Transverse colon (tissue), 4 donors: Measurements from ENCODE around the gene IRGQ. TPM values are rescaled to one million over a fixed set of nuclear protein-coding genes. Genes with fewer than 3 reads are reported as not detected.
"Not testable (repeated sequence)": the region's sequence is repeated elsewhere in the genome, so short reads cannot be mapped to it uniquely, and the experiment has no call there.

Source experiments
- DNase-seq: peaks from one replicate; pipeline ENCODE4 v3.0.0-alpha.2; 2019
- H3K27ac ChIP-seq, 4 donors: fragments of 200-600 bp; sonication (generic); 2 replicates each; pipeline ENCODE4 v1.5.1; 2016 to 2018; ENCODE audit warnings: inconsistent platforms in 4 of 4
- H3K27me3 ChIP-seq: fragments of 200-600 bp; sonication (generic); 2 replicates; pipeline ENCODE4 v1.5.1; 2017; ENCODE audit warnings: inconsistent platforms
- H3K36me3 ChIP-seq, 4 donors: fragments of 200-600 bp; sonication (generic); 2 replicates each; pipeline ENCODE4 v1.5.1; 2017 to 2019; ENCODE audit warnings: inconsistent platforms in 4 of 4
- H3K4me1 ChIP-seq, 4 donors: fragments of 200-600 bp; sonication (generic); 2 replicates each; pipeline ENCODE4 v1.5.1; 2017 to 2020; ENCODE audit warnings: inconsistent platforms in 4 of 4
- H3K4me3 ChIP-seq, 4 donors: fragments of 200-600 bp; sonication (generic); 1 replicate in 1 of 4; 2 replicates in 3 of 4; pipeline versions ENCODE4 v1.5.1 to v1.6.1; 2017 to 2019; ENCODE audit warnings: inconsistent platforms in 4 of 4
- H3K9me3 ChIP-seq, 2 donors: fragments of 200-600 bp; sonication (generic); 2 replicates each; pipeline ENCODE4 v1.5.1; 2017 to 2019; ENCODE audit warnings: inconsistent platforms in 2 of 2
- CTCF ChIP-seq, 5 experiments: fragments of 200-600 bp in 3 of 5; fragments of 450-650 bp in 2 of 5; sonication (generic) in 3 of 5; IDR thresholded peaks; 1 replicate in 2 of 5; 2 replicates in 3 of 5; pipeline ENCODE4 v1.5.1; 2016 to 2017; ENCODE audit warnings: antibody characterized with exemption in 5 of 5, inconsistent platforms in 3 of 5, mild to moderate bottlenecking in 2 of 5, moderate library complexity in 1 of 5
- EP300 ChIP-seq: sonication (generic); formaldehyde crosslinking; IDR thresholded peaks from one replicate; pipeline ENCODE4 v1.6.1; 2017; ENCODE audit warnings: antibody characterized with exemption, low read depth
- POLR2A ChIP-seq: fragments of 450-650 bp; IDR thresholded peaks from one replicate; pipeline ENCODE4 v1.6.1; 2016; ENCODE audit warnings: antibody characterized with exemption, mild to moderate bottlenecking, moderate library complexity
- POLR2AphosphoS5 ChIP-seq, 3 donors: sonication (generic); formaldehyde crosslinking; IDR thresholded peaks; one replicate each; pipeline ENCODE4 v1.6.1; 2016; ENCODE audit warnings: antibody characterized with exemption in 3 of 3
- WGBS, 2 donors: methylation state at CpG; one replicate each; pipeline ENCODE4 v1.1.5; 2018; ENCODE audit warnings: low coverage in 1 of 2; 5-methylcytosine and 5-hydroxymethylcytosine counted together
- in situ Hi-C, 4 donors: fragments of 200-750 bp; cut with MboI; loops; one replicate each; pipeline versions ENCODE4 v1.15.0 to v1.15.1; 2017; ENCODE audit warnings: low sequenced_read_pairs in 3 of 4, low pct_ligation_motif_present in 1 of 4, low pct_unique_long_range_greater_than_20kb in 1 of 4
- intact Hi-C: fragments of 100-400 bp; cut with DNase I; formaldehyde crosslinking; loops from one replicate; pipeline ENCODE4 v1.15.1; 2023; ENCODE audit warnings: low total_unique reads
- total RNA-seq, 4 donors: library from RNA; depleted of rRNA; stranded (reverse); fragments of >200 nt; gene quantifications; one replicate each; pipeline ENCODE4 v1.1.0, GENCODE V29; 2016

Gene IRGQ
- total RNA-seq, 4 donors from 2014 or later, result 15.7 to 32.5 (median 24.7) TPM

- H3K4me3 ChIP-seq, result no peak overlapping the region
- DNase-seq, result no peak
- no peak for TF ChIP-seq CTCF (IDR thresholded peaks at IDR 0.05)
- TF ChIP-seq POLR2AphosphoS5 (IDR thresholded peaks at IDR 0.05), result no peak
- TF ChIP-seq POLR2A, result no peak
- TF ChIP-seq EP300, result no peak
- H3K27me3 ChIP-seq, result no peaks in the 10 kb centered on the region
- H3K27ac ChIP-seq, result no peak overlapping the region
- in situ Hi-C loops (no loop called here), intact Hi-C loops (no loop called here)
- H3K9me3 ChIP-seq, result no peaks in the 10 kb centered on the region
- H3K4me1 ChIP-seq, result peaks cover 5 to 12% (median 7%) of the 10 kb centered on the region in 4 donors
- H3K36me3 ChIP-seq, result peaks cover 0 to 14% (median 6%) of the 10 kb centered on the region in 4 donors
- WGBS, 2 donors, result 87 to 100% methylated on average over 2 to 5 of the region's 5 CpGs
Measured at GRCh38 chr19:43589277-43589676, 6.7 kb downstream of the IRGQ start.

GRCh38 chr19:43587029-43587428, 8.9 kb downstream of the IRGQ start:
- H3K9me3 ChIP-seq, intact Hi-C loops, in situ Hi-C loops, H3K27ac ChIP-seq, H3K4me1 ChIP-seq, H3K4me3 ChIP-seq, DNase-seq, H3K36me3 ChIP-seq, H3K27me3 ChIP-seq: not testable (repeated sequence)
- 93 to 96% methylated on average over 3 of the region's 3 CpGs for WGBS, 2 donors

GRCh38 chr19:43586346-43586745, 9.6 kb downstream of the IRGQ start:
- H3K4me3 ChIP-seq, result no peak overlapping the region
- no peak overlapping the region for H3K27ac ChIP-seq
- in situ Hi-C loops, result no loop called here
- intact Hi-C loops, result no loop called here
- H3K27me3 ChIP-seq, result no peaks in the 10 kb centered on the region
- TF ChIP-seq EP300 (no peak), POLR2AphosphoS5 (IDR thresholded peaks at IDR 0.05) (no peak), POLR2A (no peak), CTCF (IDR thresholded peaks at IDR 0.05) (no peak)
- no peaks in the 10 kb centered on the region for H3K9me3 ChIP-seq
- 64 to 67% methylated on average over 2 of the region's 2 CpGs for WGBS, 2 donors
- peaks cover 0 to under 1% (median 0%) of the 10 kb centered on the region in 4 donors for H3K4me1 ChIP-seq
- no peak for DNase-seq
- H3K36me3 ChIP-seq, result no peaks in the 10 kb centered on the region

GRCh38 chr19:43584484-43584883, 11.4 kb downstream of the IRGQ start:
- 80% methylated on average over 1 of the region's 1 CpG; no CpG with 5 or more reads in 1 of the 2 donors for WGBS, 2 donors
- Histone ChIP-seq H3K4me1 (peaks cover 0 to 11% (median 3%) of the 10 kb centered on the region in 4 donors), H3K36me3 (no peaks in the 10 kb centered on the region), H3K9me3 (no peaks in the 10 kb centered on the region), H3K4me3 (no peak overlapping the region), H3K27me3 (no peaks in the 10 kb centered on the region), H3K27ac (no peak overlapping the region)
- in situ Hi-C loops (no loop called here), intact Hi-C loops (no loop called here)
- DNase-seq, result no peak
- no peak for TF ChIP-seq CTCF (IDR thresholded peaks at IDR 0.05)
- TF ChIP-seq POLR2A, result no peak
- TF ChIP-seq EP300, result no peak
- TF ChIP-seq POLR2AphosphoS5 (IDR thresholded peaks at IDR 0.05), result no peak

GRCh38 chr19:43582495-43582894, 13.4 kb downstream of the IRGQ start:
- Histone ChIP-seq H3K27me3 (no peaks in the 10 kb centered on the region), H3K27ac (no peak overlapping the region), H3K4me3 (no peak overlapping the region), H3K4me1 (peaks cover 0 to 11% (median 3%) of the 10 kb centered on the region in 4 donors), H3K9me3 (no peaks in the 10 kb centered on the region), H3K36me3 (no peaks in the 10 kb centered on the region)
- in situ Hi-C loops, result no loop called here
- DNase-seq, result no peak
- intact Hi-C loops, result no loop called here
- no peak for TF ChIP-seq EP300
- WGBS, 2 donors, result 83% methylated on average over 1 to 2 of the region's 2 CpGs
